ENCODE data around the gene SYMPK.

SYMPK gene

GRCh38 chr19:45825263-45825605, 37.7 kb downstream of the SYMPK start:
- DNase-seq (ENCODE audit: low spot score): no peak

DNA sequence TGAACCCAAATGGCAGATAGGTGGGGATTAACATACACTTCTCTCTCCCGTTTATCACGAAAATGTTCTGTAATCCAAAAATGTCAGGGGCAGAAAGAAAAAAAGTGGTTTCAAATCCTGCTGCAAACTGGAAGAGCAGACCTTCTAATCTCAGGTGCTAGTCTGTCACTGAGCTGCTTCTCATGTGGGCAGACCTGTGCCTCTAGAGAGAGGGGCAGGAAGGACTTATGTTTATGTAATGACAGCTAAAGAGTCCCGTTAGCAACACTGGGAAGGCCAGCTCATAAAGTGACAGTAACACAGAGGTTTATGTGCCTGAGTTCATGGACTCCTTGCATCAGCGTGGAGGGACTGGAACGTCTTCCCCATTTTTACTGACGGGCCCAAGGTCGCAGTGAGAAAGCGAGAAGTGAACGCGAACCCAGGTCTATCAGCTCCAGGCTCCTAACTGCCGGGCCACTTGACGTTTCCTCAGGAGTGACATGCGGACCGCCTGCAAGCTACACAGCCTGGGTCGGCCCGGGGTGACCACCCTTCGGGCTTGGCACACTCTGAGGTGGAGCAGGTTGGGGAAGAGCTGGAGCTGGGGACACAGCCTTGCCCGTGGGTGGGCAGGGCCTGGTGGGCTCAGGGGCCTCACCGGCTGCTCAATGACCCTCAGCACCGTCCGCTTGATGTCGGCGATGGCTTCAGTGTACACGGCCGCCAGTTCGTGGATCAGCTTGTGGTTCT, 38.2 kb downstream of the SYMPK start:
- no peak for DNase-seq (ENCODE audit: low spot score)

DNA sequence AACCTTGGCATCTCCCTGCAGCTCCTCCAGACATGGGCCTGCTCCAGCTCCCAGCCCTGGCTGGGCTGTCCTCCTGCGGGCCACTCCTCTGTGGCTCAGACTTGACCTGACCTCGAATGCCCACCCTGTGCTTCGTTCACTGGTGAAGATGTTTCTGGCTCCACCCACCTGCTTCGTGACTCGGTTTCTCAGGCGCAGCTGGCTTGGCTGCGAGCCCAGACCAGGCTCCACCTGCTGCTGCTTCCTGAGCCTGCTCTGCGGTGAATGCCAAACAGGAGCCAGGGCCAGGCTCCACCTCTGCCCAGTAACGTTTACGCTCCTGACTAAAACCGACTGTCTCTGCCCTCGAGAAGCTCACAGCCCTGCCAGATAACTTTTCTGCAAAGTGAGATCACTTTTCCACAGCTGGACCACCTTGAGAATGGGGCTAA, 38.9 kb downstream of the SYMPK start:
- DNase-seq (ENCODE audit: low spot score): no peak

DNA sequence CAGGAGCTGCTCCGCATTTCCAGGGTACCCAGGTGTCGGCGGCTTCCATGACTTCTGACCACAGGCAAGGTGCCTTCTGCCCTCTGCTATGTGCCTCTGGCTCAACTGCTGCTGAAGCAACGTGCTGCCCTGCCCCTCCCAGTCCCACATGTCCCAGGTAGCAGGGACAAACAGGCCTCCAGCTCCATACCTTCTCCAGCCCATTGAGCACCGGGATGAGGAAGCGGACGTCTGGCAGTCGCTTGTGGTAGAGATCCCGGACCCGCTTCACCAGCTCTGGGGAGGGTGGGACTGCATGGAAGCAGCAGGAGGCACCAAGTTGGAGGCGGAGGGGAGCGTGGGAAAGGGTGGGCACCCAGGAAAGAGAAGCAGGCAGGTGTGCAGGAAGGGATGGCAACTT, 39.8 kb downstream of the SYMPK start:
- DNase-seq (ENCODE audit: low spot score): no peak

GRCh38 chr19:45822716-45823115, 40.2 kb downstream of the SYMPK start:
- no peak for DNase-seq (ENCODE audit: low spot score)

DNA sequence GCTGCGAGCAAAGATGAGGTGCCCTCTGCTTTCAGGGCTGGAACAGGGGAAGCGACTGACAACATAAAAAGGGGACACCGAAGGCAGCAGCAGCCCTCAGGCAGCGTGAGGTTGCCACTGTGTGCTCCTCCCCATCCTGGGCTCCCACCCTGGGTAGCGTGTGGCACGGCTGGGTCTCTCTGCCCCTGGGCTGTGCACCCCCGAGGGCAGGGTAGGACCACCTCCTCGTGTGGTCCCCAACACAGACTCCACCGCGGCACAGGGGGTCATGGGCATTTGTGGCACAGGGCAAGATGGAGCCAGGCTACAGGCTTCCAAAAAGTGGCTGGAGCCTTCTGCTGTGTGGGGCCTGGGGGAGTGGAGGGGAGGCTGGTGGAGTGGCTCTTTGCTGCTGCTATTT, 41.4 kb downstream of the SYMPK start:
- no peak for DNase-seq (ENCODE audit: low spot score)

DNA sequence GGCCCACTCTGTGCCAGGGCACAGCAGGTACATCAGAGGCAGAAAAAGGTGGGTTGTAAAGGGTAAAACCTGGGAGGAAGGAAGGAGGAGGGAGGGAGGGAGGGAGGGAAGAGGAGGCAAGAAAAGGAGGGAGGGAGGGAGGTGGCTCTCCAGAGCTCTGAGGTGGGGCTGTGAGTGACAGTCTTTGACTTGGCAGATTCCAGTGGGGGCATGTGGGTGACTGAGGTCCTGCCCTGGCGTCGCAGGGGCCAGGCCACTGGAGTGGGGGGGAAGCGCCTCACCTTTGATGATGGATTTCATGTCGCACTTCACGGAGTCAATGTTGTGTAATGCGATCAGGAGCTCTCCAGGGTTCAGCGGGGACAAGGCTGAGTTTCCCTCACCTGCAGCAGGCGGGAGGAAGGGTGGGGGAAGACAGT, 41.8 kb downstream of the SYMPK start:
- no peak for DNase-seq (ENCODE audit: low spot score)

- no peak for DNase-seq (ENCODE audit: low spot score)
Measured at GRCh38 chr19:45820413-45821102, 42.4 kb downstream of the SYMPK start.

DNA sequence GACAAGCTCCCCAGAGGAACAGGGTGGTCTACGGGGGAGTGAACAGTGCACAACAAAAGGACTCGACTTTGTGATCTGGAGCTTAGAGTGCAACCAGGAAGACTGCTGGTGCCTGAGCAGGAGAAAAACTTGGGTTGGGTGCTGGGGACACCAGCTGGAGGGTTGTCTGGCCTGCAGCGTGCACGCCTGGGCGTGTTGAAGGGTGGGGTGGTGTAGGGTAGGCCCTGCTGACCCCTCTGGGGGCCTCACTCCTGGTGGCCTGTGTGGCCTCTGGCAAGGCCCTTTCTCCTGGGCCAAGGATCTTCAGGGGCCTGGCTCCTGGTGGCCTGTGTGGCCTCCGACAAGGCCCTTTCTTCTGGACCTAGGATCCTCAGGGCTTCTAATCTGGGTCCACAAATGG, 43.2 kb downstream of the SYMPK start:
- DNase-seq (ENCODE audit: low spot score): no peak

DNA sequence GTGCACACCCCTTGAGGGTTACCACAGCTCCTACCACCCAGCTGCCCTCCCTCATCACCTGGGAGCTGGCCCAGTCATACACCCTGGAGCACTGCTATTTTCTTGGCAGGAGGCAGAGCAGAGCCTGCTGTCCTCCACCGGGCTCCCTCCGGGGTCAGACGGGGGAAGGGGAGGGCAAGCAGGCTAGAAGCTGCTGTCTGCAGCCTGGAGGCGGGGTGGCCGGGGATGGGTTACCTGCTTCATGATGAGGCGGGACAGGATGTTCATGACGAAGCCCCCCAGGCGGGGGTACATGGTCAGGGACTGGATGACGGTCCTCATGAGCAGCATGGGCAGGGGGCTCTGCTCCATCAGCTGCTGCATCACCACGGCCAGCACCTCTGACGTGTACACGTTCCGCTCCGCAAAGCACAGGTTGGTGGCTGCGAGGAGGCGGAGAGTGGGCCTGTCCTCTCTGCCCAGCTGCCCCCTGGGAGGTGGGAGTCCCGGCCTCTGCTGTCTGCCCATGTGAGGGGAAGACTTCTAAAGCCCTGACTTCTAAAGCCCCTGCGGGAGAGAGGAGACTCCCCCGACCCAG, 45.1 kb downstream of the SYMPK start:
- DNase-seq (ENCODE audit: low spot score): no peak

DNA sequence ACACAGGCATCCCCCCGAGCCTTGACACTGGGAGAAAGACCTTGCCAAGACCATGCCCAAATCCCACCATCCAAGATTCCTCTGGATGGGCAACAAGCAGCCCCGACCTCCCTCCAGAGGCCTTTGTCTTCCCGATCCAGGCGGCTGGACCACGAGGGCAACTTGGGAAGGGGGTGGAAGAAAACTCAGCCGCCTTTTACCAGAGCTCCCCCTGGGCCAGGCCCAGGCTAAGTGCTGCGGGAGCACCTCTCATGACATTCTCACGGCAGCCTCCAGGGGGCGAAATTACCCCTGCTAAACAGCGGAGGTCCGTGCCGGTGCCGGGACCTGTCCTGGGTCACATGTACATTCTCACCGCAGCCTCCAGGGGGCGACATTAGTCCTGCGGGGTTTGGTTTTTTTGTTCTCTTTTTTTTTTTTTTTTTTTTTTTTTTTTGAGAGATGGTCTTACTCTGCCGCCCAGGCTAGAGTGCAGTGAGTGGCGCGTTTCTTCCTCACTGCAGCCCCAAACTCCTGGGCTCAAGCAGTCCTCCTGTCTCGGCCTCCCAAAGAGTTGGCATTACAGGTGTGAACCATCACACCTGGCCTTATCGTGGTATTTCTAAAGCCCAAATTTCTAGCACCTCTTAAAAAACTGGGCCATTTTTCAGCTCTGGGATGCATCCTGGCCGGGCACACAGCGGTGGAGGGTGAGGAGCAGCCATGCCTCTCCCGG, 45.8 kb downstream of the SYMPK start:
- DNase-seq (ENCODE audit: low spot score): peak; percentile 95

GRCh38 chr19:45816236-45817009, 46.5 kb downstream of the SYMPK start:
- DNase-seq (ENCODE audit: low spot score): no peak

GRCh38 chr19:45815481-45816216, 47.3 kb downstream of the SYMPK start:
- DNase-seq (ENCODE audit: low spot score): no peak

GRCh38 chr19:45814851-45815480, 48.0 kb downstream of the SYMPK start, which contains the start of gene RSPH6A:
RSPH6A (minus strand) TSS chr19:45815308; CDS start chr19:45815176, 132 bp downstream.
- DNase-seq (ENCODE audit: low spot score): no peak

DNA sequence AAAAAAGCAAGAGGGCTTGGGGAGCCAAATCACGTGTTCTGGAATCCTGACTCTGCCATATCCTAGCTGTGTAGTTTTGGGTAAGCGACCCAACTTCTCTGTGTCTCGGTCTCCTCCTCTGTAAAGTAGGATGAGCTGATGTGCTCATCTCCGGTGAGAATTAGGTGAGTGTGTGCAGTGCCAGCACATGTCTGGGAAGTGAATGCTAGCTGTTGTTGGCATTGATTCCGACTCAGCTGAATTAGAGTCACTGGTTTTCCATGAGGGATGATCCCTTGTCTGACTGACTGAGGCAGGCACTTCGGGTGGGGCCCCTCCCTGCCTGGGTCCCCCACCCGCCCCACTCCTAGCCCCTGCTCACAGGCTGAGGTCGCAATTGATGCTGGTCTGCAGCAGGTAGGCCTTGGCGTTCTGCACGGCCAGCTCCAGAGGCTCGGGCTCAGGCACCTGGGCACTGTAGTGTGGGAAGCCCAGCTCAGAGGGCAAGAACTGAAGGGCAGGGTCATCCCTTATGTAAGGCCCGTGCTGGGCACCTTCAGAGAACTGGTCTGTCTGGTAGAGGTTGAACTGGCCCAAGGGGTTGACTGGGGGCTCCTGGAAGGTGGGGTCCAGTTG, 48.7 kb downstream of the SYMPK start:
- DNase-seq (ENCODE audit: low spot score): no peak

GRCh38 chr19:45812297-45812696, 50.6 kb downstream of the SYMPK start:
- DNase-seq (ENCODE audit: low spot score): no peak

DNA sequence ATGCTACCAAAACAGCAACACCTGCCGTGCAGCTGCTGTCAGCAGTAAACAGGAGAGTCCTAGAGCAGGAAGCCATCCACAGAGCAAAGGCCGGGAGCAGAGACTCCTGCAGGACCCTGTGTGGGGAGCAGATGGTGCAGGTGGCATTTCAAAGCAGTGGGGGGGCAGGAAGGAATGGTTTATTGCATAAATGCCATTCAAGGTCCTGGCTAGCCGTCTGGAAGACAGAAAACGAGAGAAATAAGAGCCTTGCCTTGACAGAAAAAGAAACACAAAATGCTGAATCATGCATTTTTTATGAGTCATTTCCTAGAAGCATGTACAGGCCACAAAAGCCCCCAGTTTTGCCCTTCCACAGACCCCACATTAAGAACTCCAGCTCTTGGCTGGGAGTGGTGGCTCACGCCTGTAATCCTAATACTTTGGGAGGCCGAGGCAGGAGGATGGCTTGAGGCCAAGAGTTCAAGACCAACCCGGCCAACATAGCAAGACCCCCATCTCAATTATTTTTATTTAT, 53.2 kb downstream of the SYMPK start:
- no peak for DNase-seq (ENCODE audit: low spot score)

DNA sequence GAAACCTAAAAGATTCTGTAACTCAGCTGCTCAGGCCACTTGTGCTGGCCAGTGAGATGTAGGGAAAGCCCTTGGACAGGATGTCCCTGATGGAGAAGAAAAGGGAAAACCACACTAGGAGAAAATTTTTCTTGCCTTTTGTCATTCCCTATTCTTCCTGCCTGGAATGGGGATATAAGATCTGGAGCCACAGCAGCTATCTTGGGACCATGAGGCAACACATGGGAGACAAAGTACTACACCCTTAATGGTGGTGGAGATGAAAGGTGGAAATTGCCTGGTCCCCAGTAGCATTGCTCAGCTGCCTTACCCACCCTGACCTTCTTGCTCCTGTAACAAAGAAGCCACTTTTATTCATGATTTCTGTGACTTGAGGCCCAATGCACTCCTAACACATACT, 57.2 kb downstream of the SYMPK start:
- no peak for DNase-seq (ENCODE audit: low spot score)

DNA sequence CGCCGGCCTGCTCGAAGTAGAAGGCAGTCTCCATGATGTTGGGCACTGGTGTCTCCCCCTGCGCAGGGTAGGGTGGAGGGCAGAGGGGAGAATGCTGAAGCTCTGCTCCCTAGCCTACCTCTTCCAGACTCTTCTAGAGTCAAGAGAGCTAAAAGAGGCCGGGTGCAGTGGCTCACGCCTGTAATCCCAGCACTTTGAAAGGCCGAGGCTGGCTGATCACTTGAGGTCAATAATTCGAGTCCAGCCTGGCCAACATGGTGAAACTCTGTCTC, 58.1 kb downstream of the SYMPK start:
- DNase-seq (ENCODE audit: low spot score): no peak

All from CD4-positive, alpha-beta T cell treated with Interleukin-15 for 4 hours (primary cell).